ENCODE measurements around the gene PPFIBP2. TPM values are rescaled to one million over a fixed set of nuclear protein-coding genes. Genes with fewer than 3 reads are reported as not detected.

Gene PPFIBP2
- total and polyA plus RNA-seq, 8 donors: 28.1 to 153 (median 71.9) TPM

DNA sequence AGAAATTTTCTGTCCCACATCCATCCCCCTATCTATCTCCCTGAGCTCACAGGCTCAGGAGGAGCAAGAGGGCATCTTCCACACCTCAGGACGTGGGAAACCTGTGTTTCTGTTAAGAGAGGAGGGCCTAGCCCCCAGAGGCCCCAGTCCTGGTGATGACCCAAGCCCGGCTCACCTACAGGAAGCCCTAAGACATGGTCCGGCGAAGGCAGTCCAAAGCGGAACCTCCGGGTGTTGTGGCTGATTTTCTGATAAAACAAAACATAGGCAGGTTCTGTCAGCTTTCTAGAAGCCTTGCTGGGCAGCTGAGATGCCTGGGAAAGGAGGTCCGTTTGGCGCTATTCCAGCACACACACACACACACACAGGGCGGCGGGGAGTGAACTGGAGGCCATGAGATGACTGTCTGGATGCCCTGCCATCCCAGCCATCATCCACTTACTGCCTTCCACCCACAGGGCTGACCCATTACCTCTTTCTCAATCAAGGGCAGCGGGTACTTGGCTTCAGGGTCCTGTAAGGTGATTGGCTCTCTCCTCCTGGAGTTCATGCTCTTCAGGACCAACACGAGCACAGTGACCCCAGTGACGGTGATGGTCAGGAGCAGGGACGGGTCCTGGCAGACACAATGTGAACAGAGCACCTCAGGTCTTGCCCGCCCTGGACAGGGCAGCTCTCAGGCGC is 158.6 kb downstream of the PPFIBP2 start:
- Histone ChIP-seq H3K4me1 (peaks cover 25 to 37% (median 29%) of the 10 kb centered on the region in 4 donors), H3K4me3 (no peak overlapping the region), H3K27me3 (peaks cover 0 to 25% (median 0%) of the 10 kb centered on the region in 3 donors), H3K36me3 (peaks cover 0 to 12% (median 6%) of the 10 kb centered on the region in 4 donors), H3K9me3 (no peaks in the 10 kb centered on the region), H3K27ac (peak overlapping the region in 3 of 5 donors; percentile 1 to 82 (median 76))
- TF ChIP-seq POLR2AphosphoS5 (IDR thresholded peaks at IDR 0.05): no peak
- TF ChIP-seq EP300 (IDR thresholded peaks at IDR 0.05): no peak
- TF ChIP-seq POLR2A (IDR thresholded peaks at IDR 0.05): no peak
- TF ChIP-seq, protein P1, sequence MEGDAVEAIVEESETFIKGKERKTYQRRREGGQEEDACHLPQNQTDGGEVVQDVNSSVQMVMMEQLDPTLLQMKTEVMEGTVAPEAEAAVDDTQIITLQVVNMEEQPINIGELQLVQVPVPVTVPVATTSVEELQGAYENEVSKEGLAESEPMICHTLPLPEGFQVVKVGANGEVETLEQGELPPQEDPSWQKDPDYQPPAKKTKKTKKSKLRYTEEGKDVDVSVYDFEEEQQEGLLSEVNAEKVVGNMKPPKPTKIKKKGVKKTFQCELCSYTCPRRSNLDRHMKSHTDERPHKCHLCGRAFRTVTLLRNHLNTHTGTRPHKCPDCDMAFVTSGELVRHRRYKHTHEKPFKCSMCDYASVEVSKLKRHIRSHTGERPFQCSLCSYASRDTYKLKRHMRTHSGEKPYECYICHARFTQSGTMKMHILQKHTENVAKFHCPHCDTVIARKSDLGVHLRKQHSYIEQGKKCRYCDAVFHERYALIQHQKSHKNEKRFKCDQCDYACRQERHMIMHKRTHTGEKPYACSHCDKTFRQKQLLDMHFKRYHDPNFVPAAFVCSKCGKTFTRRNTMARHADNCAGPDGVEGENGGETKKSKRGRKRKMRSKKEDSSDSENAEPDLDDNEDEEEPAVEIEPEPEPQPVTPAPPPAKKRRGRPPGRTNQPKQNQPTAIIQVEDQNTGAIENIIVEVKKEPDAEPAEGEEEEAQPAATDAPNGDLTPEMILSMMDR (IDR thresholded peaks at IDR 0.05): no peak
- intact Hi-C loops (cut with DNase I; ENCODE audit: low total_unique reads): no loop called here
- 66 to 80% (median 73%) methylated on average over 6 to 16 of the region's 16 CpGs for WGBS, 5 donors
- peak in 1 of 2 donors; percentile 52 for DNase-seq

DNA sequence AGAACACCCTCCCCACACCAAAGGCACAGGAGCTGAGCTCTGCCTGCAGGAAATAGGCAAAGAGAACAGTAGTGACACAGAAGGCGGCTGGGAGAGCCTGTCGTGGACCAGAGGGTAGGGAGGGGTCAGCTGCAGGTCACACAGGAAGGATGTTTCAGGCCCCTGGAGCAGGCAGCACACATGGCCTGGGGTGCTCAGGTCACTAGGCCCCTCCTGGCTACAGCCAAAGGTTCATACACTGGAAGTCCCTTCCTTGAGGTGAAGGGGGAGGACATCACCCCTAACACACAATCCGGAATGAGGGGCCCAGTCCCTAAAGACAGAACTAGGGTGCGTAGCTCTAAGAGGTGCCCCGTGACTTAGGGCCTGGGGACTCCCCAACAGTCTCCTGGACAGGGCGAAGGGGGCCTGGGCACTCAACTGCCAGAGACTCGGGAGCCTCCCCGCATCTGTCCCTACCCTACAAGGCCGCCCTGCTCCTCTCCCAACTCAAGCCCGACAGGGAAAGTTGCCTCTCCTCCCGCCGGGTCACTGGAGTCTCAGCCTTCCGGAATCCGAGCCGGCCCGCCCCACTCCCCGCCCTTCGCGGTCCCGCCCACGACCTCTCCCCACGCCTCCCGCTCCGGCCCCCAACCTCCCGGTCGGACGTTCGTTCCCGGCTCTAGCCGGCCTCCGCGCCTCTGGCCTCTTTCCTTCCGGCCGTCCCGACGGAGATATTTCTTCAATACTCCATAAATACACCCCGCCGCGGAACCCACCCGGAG is 159.3 kb downstream of the PPFIBP2 start, which contains the start of gene CYB5R2:
CYB5R2 (minus strand) TSS at position 541 of the 764 bp plus-strand sequence. CDS start 675 bp downstream, outside the sequence.
- H3K27me3 ChIP-seq: peaks cover 0 to 25% (median 0%) of the 10 kb centered on the region in 3 donors
- peak; percentile 80 to 90 for DNase-seq
- 6 to 14% (median 8%) methylated on average over 18 to 40 of the region's 40 CpGs for WGBS, 5 donors
- no peaks in the 10 kb centered on the region for H3K9me3 ChIP-seq
- peaks cover 0 to 5% (median under 1%) of the 10 kb centered on the region in 4 donors for H3K36me3 ChIP-seq
- H3K27ac ChIP-seq: peak within 1 kb of the TSS; percentile 71 to 82 (median 76)
- TF ChIP-seq EP300 (IDR thresholded peaks at IDR 0.05): no peak
- TF ChIP-seq POLR2AphosphoS5 (IDR thresholded peaks at IDR 0.05): peak in 2 of 3 donors; percentile 11 to 20
- TF ChIP-seq POLR2A (IDR thresholded peaks at IDR 0.05): no peak
- TF ChIP-seq, protein P1 (IDR thresholded peaks at IDR 0.05): no peak
- intact Hi-C loops (cut with DNase I; ENCODE audit: low total_unique reads): no loop called here
- H3K4me3 ChIP-seq: peak within 1 kb of the TSS; percentile 46 to 78 (median 56)
- peaks cover 25 to 37% (median 29%) of the 10 kb centered on the region in 4 donors for H3K4me1 ChIP-seq

DNA sequence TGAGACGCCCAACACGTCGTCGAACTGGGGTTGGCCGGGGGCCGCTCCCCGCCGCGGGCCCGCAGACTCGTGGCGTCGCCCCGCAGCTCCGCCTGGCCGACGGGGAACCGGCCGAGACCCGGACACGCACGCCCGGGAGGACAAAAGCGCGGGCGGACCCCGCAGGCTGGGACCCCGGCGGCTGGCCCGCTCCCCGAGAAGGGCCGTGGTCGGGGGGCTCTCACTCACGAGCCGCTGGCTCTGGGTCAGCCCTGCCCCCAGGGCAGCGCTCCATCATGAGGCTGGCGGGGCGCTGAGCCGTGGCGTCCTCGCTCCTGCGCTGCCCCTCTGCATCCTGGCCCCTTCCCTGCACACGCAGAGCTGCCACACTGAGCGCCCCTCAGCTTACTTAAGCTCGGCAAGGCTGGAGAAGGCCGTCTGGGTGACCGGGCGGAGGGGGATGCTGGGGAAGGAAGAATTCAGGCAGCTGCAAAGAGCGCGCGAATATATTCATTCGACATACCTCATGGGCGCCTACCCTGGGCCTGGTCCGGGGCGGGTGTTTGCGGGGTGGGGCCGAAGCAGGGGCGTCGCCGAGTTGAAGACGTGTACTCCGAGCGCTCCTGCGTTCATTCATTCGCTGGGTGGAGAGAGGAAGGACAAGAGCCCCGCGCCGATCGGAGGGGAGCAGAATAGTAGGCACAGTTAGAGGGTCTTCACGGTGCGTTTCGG is 160.1 kb downstream of the PPFIBP2 start:
- WGBS, 5 donors: 1 to 6% (median 3%) methylated on average over 22 to 72 of the region's 72 CpGs
- Histone ChIP-seq H3K4me3 (peak overlapping the region; percentile 46 to 78 (median 56)), H3K27ac (peak overlapping the region; percentile 71 to 82 (median 76)), H3K36me3 (no peaks in the 10 kb centered on the region), H3K4me1 (peaks cover 25 to 37% (median 29%) of the 10 kb centered on the region in 4 donors), H3K27me3 (peaks cover 0 to 25% (median 0%) of the 10 kb centered on the region in 3 donors), H3K9me3 (no peaks in the 10 kb centered on the region)
- intact Hi-C loops (cut with DNase I; ENCODE audit: low total_unique reads): no loop called here
- peak; percentile 63 to 85 for DNase-seq
- TF ChIP-seq POLR2A (IDR thresholded peaks at IDR 0.05) (no peak), POLR2AphosphoS5 (IDR thresholded peaks at IDR 0.05) (peak in 1 of 3 donors; percentile 3)
- TF ChIP-seq, protein P1 (IDR thresholded peaks at IDR 0.05): no peak

DNA sequence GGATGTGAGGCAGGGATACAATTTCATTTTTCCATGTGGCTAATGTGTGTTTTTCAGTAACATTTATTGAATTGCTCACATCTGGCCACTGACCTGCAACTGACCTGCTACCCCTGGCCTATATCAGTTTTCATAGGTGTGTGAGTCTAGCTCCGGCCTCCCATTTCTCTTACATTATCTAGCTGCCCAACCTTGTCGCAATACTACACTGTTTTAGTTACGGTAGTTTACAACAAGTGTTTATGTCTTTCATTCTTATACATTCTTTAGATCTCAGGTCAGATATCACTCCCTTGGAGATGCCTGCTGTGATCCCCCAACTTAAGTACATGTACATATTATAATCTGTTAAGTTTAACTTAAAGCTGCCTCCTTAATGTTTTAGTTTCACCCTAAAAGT is 161.8 kb downstream of the PPFIBP2 start:
- Histone ChIP-seq H3K27me3 (peaks cover 0 to 25% (median 0%) of the 10 kb centered on the region in 3 donors), H3K4me1 (peaks cover 25 to 36% (median 29%) of the 10 kb centered on the region in 4 donors), H3K9me3 (no peaks in the 10 kb centered on the region), H3K4me3 (no peak overlapping the region), H3K27ac (no peak overlapping the region), H3K36me3 (no peaks in the 10 kb centered on the region)
- 77 to 95% (median 85%) methylated on average over 3 of the region's 3 CpGs for WGBS, 5 donors
- intact Hi-C loops (cut with DNase I; ENCODE audit: low total_unique reads): no loop called here
- TF ChIP-seq EP300 (IDR thresholded peaks at IDR 0.05) (no peak), POLR2A (IDR thresholded peaks at IDR 0.05) (no peak), POLR2AphosphoS5 (IDR thresholded peaks at IDR 0.05) (no peak)
- TF ChIP-seq, protein P1 (IDR thresholded peaks at IDR 0.05): no peak
- no peak for DNase-seq

Measured in stomach (tissue), 9 donors.